Measurements from ENCODE around the gene KCNJ4.
"Not testable (repeated sequence)": the region's sequence is repeated elsewhere in the genome, so short reads cannot be mapped to it uniquely, and the experiment has no call there.

KCNJ4 gene

GRCh38 chr22:38455076-38455529, at the start of gene KCNJ4:
Gene KCNJ4 (minus strand): TSS chr22:38455199. CDS start chr22:38428132, 27,067 bp downstream.
- DNase-seq: no peak

DNA sequence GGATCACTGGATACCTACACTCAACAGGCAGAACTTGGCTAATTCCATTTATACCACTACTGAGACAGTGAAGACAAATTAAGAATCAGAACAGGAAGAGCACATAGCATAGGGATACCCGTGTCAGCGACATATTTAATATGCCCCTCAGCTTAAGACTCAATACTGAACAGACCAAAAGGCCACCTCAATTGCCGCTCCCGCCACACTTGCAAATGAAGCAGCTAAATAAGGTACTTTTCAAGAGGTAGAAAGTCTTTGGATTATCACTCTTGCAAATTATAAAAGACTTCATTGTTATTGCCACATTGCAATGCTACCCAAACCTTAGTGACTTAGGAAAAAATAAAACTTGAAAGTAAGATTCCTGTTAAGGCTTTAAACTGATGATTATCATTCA, 48.0 kb upstream of the KCNJ4 start:
- DNase-seq: no peak

DNA sequence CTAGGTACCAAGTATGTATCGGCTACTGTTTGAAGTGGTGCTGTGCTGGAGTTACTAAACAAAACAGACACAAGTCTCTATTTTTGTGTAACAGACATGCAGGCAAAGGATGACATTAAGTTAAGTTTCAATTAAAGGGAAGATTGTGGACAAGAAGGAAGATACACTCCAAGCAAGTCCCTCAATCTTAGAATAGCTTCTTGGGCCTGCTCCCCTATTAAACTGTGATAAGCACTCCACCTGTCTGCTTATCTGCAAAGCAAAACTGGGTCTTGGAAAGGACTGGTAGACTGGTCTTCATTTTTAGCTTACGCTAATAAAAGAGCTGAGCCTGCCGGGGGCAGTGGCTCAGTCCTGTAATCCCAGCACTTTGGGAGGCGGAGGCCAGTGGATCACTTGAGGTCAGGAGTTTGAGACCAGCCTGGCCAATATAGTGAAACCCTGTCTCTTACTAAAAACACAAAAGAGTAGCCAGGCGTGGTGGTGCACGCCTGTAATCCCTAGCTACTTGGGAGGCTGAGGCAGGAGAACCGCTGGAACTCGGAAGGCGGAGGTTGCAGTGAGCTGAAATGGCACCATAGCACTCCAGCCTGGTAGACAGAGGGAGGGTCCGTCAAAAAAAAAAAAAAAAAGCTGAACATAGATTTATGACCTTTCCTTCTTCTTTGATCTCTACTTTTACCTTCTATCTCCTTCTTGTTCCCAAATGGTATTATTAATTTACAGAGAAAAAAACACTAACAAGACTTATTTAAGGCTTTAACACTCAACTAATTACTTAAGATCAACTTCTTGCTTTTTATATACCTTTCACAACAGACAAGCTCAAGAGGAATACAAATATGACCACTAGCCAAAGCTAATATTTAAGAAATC, 47.0 kb upstream of the KCNJ4 start:
- no peak for DNase-seq

DNA sequence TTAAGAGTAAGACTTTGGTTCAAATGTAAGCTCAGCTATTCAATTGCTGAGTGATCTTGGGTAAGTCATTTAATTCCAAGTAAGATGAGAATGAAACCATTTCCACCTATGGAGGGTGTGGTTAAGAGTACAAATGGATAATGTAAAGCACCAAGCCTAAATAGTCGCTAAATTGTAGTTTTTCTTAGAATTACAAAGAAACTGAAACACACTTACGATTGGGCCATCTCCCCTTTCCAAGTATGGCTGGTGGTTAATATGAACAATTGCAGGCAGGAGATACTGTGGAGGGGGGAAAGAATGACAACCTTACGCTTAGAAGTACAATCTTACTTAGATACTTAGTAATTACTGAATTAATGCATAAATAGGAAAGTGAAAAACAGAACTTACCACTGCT, 42.9 kb upstream of the KCNJ4 start:
- no peak for DNase-seq

DNA sequence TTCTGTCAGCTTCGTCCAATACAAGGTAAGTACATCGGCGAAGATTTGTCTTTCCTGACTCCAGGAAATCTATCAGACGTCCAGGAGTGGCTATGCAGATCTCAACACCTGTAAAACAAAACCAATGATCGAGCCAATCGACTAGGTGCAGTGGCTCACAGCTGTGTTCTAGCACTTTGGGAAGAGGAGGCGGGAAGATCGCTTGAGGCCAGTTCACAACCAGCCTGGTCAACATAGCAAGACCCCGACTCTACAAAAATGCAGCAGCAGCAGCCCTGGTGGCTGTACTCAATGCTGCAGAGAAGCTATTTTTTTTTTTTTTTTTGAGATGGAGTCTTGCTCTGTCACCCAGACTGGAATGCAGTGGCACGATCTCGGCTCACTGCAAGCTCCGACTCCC, 39.9 kb upstream of the KCNJ4 start:
- DNase-seq: no peak

DNA sequence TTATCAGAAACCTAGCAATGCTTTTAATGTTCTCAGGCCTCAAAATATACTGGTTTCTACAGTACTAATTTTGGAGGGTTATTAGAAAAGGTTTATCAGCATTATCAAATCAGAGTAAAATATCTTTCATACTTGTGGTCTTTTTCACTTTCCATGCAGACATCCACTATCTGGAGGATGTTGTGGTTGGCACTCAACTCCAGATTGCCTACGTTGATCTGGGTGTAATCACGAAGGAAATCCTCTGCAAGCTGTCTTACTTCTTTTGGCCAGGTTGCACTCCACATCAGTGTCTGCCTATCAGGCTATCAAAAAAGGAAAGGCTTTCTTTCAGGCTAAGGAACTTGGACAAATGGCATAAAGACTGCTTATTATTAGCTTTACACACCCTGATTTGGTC, 39.5 kb upstream of the KCNJ4 start:
- no peak for DNase-seq

- no peak for DNase-seq
These were observed 36.8 kb upstream of the KCNJ4 start for GRCh38 chr22:38491707-38492348.

DNA sequence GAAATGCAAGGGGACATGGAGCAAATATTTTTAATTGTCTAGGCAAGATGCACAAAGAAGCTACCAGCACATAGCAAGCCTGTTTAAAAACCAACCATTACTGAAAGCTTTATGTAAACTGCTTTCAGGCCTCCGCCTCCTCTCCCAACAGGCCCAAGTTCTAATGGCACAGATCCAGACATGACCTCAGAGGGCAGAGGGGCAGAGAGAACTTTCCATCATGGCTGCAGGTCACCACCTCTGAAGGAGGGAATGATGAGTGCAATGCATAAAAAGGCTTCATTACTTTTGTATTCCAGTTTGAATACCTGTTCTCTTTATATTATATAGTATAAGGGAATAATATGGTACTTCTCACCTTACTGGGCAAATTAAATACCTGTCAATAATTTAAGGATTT, 35.9 kb upstream of the KCNJ4 start:
- no peak for DNase-seq

DNA sequence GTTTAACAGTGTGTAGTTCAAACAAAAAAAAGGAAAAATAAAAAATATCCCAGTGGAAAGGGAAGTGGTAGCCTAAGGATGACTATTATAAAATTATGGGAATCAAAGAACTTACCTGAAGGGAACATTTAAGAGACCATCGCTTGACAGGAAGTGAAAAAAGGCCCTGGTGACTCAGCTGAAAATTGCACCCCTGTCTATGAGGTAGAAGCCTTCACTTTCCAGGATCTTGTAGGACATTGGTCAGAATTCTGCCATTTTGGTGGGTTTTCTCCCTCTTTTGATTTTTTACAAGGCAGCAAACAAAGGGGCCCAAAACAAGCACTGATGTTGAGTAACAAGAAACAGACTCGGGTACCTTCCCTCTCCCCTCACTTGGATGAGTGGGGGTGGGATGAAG, 35.5 kb upstream of the KCNJ4 start:
- DNase-seq: no peak

DNA sequence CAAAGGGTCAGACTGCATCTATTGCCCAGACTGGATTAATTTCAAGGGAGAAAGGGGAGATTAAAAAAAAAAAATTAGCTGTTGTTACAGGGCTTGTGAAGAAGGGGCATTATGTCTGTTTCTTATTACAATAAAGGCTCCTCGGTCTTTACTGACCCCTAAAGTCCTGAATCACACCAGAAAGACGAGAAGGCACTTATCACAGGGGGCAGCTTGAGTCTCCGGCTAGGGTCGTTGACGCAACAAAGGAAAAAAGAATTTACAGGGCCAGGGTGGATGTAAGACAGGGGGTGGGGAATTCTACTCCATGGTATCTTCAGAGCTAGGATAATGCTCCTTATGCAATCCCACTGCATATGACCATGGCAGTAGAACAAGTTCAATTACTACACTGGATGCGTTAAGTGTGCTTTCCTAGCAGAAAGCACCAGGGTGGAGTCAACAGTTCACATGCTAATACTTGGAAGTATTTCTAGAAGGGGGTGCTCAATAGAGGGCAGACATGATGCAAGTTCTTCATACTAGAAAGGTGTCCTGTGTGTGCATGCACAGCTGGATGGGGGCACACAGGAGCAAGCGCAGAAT, 34.7 kb upstream of the KCNJ4 start:
- no peak for DNase-seq

DNA sequence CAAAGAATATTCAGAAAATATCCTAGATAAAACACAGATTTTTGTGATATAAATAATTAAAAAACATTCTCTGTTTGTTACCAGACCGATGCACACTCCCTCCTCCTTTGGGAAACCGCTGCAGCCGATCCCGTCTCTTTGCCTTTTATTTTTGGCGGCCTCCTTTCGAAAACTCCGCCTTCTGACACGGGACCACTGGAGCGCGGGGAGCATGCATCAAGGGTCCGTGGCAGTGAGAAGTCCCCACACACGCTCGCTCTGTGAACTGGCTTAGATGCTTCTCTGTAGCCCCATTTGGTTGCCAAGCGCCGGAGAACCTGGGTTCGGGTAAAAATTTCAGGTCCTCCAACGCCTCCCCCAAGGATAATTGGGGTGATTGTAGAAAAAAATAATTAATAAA, 34.1 kb upstream of the KCNJ4 start:
- DNase-seq: no peak

DNA sequence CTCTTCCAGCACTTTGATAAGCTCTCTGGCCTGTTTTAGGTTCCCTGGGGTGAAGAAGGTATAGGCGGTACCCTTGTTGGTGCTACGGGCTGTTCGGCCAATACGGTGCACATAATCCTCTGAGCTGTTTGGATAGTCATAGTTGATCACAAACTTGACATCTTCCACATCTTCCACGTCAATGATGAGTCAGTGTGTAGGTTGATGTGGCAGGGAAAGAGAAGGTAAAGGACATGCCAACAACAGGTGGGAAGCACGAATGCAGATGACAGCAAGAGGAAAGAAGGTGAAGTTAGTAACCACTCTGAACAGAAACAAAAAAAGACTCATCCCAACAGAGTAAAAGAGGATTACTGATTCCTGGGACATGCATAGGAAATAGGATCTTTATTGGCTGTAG, 32.9 kb upstream of the KCNJ4 start:
- no peak for DNase-seq

GRCh38 chr22:38485783-38486182, 30.8 kb upstream of the KCNJ4 start:
- no peak for DNase-seq

DNA sequence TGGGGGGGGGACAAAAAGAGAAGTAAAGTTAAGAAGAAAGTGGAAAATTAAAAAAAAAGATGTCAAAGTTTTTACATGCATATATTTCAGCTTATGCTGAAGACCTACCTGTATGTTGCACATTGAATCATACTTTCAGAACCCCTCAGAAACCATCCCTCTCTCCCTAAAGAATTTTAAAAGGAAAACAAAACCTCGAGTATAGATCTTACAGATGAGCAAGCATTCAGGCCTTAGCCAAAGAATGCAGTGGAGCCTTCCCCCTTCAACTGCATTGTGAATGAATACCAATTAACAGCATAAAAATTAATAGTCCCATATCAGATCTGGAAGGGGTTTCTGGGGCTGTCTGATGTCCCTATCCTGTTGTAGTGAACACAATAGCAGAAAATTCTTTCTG, 29.2 kb upstream of the KCNJ4 start:
- no peak for DNase-seq

- no peak for DNase-seq
These were observed 27.8 kb upstream of the KCNJ4 start for GRCh38 chr22:38482662-38483308.

DNA sequence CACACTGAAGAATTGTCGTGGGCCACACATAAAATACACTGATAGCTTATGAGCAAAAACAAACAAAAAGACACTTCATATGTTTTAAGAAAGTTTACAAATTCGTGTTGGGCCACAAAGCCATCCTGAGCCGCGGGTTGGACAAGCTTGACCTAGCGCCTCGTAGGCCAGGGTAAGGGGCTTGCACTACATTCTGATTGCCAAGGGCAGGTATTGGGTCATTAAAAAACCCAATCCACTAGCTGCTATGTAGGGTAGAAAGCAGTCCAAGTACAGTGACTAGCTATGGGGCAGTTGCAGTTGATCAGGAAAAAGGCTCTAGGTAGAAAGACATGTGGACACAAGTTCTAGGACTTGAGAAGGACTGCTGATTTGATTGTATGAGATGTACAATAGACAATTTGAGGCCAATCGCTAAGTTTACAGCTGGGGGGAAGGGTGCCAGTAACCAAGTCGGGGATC, 26.9 kb upstream of the KCNJ4 start:
- DNase-seq: no peak

DNA sequence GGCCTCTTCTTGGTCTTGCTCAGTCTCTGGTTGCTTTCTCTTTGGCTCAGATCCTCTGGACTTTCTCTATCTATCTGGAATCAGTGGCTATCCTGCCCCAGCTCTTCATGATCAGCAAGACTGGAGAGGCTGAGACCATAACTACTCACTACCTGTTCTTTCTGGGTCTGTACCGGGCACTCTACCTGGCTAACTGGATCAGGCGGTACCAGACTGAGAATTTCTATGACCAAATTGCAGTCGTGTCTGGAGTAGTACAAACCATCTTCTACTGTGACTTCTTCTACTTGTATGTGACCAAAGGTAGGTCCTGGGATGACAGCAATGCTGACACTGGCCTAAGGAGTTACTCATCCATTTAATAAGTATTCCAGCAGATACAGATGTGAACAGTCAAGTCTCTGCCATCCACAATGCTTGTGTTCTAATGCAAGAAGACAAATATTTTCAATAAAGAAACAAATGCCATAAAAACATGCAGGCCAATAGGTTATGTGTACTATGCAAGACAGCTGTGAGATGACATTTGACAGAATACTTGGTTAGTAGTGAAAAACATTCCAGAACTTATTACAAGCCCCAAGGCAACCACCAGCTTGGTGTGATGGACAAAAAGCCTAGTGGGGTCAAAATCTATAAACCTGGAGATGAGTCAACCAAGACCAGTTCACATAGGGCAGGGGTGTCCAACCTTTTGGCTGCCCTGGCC, 26.3 kb upstream of the KCNJ4 start:
- DNase-seq: no peak

- no peak for DNase-seq
These were observed 24.3 kb upstream of the KCNJ4 start for GRCh38 chr22:38479096-38479837.

DNA sequence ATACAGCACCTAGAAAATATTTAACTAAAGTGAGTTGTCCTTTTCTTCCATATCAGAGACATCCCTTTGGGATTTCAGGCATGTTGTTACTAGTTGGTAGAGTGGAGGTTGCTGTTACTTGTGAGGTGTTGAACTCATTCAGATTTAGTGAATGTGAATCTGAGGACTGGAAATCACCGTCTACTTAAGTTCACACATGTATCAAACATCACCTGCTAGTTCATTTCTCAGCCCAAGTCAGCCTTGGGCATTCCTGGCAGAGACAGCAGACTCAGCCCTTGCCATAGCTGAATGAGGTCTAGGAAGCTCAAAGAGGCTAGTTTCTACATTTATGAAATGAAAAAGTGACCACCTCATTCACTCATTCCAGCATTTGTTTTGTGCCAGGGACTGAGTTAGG, 22.6 kb upstream of the KCNJ4 start:
- DNase-seq: no peak

DNA sequence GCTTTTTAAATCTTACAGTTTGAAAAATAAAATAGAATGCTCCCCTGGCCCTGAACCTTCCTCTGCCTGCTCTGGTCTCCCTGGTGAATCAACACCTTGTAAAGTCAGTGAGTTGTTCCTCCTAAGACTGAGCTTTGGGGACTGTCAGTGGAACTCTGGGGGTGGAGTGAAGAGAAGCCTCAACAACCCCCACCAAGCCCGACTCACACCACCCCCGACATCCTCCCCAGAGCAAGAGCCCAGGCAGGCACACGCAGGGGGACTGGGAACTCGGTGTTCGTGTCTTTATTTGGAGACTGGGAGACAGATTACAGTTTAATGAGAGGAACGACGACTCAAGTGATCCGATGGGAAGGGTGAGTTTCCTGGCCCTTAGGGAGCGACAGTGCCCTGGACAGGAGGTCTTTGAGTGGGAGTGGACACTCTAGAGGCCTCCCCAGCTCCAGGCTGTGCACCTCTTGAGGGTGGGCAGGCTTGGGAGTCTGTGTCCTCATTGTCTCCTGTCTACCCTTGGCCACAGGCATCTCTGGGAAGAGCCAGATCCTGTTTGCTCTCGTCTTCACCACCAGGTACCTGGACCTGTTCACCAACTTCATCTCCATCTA, 19.1 kb upstream of the KCNJ4 start:
- no peak for DNase-seq

- no peak for DNase-seq
These were observed 16.2 kb upstream of the KCNJ4 start for GRCh38 chr22:38471237-38471636.

GRCh38 chr22:38470179-38470578, 15.2 kb upstream of the KCNJ4 start:
- DNase-seq: not testable (repeated sequence)
